RWPE2 (cell line): ENCODE measurements around the gene IL4R.

Source experiments
- ATAC-seq: fragments of 200-7000 bp; cut with Tn5 transposase; 3 replicates; pipeline ENCODE4 v1.9.1; 2021; ENCODE audit warnings: low read depth
- DNase-seq: peaks from one replicate; pipeline ENCODE4 v3.0.0-alpha.2; 2020; ENCODE audit warnings: low spot score
- H3K27ac ChIP-seq: fragments of 450-650 bp; 2 replicates; pipeline ENCODE4 v1.5.1; 2017; ENCODE audit warnings: mild to moderate bottlenecking; ENCODE audit not compliant: poor library complexity, severe bottlenecking
- H3K27me3 ChIP-seq: fragments of 250-450 bp; sonication (Bioruptor Pico); 2 replicates; pipeline ENCODE4 v1.5.1; 2021; ENCODE audit warnings: mild to moderate bottlenecking, moderate library complexity; ENCODE audit not compliant: insufficient read depth, poor library complexity, severe bottlenecking
- H3K36me3 ChIP-seq: fragments of 250-450 bp; sonication (Bioruptor Pico); 2 replicates; pipeline ENCODE4 v1.5.1; 2020; ENCODE audit warnings: low read depth, mild to moderate bottlenecking, moderate library complexity
- H3K4me1 ChIP-seq: fragments of 250-450 bp; sonication (Bioruptor Pico); 2 replicates; pipeline ENCODE4 v1.5.1; 2021; ENCODE audit warnings: mild to moderate bottlenecking, moderate library complexity; ENCODE audit not compliant: insufficient read depth, poor library complexity, severe bottlenecking
- H3K4me3 ChIP-seq: fragments of 250-450 bp; sonication (Bioruptor Pico); 2 replicates; pipeline ENCODE4 v1.5.1; 2021; ENCODE audit warnings: mild to moderate bottlenecking, moderate library complexity; ENCODE audit not compliant: severe bottlenecking
- H3K9me3 ChIP-seq: fragments of 250-450 bp; sonication (Bioruptor Pico); 2 replicates; pipeline ENCODE4 v1.5.1; 2021; ENCODE audit warnings: mild to moderate bottlenecking, moderate library complexity; ENCODE audit not compliant: severe bottlenecking
- TF ChIP-seq, protein P1 (sequence below): fragments of 450-650 bp; IDR thresholded peaks from one replicate; pipeline ENCODE4 v1.5.1; 2017; ENCODE audit warnings: mild to moderate bottlenecking, moderate library complexity; ENCODE audit not compliant: poor library complexity, severe bottlenecking

The IL4R gene

DNA sequence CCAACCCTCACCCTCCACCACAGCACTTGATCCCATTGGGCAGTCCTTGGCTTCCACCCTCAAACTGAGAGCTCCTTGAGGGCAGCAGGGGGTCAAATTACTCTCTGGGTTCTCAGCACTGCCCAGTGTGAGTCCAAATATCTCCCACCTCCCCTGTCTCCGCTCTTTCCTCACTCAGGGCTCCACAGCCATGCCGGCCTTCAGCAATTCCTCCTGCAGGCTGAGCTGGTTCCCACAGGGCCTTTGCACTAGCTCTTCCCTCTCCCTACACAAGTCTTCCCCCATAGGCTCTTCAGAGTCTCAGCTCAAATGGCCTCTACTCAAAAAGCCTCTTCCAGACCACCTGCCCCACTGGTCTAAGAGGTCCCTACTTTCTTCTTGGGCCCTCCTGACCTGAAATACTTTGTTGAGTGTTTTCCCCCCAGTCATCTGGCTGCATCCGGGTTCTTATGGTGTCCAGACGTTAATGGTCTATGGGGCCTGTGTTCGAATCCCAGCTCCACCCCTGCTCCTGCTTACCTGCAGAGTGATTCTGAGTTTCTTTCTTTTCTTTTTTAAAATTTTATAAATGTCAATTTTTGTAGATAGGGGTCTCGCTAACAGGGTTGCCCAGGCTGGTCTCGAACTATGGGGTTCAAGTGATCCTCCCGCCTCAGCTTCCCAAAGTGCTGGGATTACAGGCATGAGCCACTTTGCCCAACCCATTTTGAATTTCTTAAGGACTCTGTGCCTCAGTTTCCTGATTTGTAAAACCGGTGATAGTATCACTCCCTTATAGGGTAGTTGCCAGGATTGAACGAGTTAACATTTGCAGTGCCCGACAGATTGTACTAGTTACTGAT, 973 bp upstream of the IL4R start:
- H3K9me3 ChIP-seq = no peaks in the 10 kb centered on the region
- no peak for DNase-seq
- no peaks in the 10 kb centered on the region for H3K27me3 ChIP-seq
- H3K4me3 ChIP-seq = peak overlapping the region; percentile 95
- H3K36me3 ChIP-seq = peaks cover 16% of the 10 kb centered on the region
- H3K27ac ChIP-seq = peak overlapping the region; percentile 92
- H3K4me1 ChIP-seq = peaks cover 27% of the 10 kb centered on the region
- no peak for ATAC-seq
- TF ChIP-seq, protein P1, sequence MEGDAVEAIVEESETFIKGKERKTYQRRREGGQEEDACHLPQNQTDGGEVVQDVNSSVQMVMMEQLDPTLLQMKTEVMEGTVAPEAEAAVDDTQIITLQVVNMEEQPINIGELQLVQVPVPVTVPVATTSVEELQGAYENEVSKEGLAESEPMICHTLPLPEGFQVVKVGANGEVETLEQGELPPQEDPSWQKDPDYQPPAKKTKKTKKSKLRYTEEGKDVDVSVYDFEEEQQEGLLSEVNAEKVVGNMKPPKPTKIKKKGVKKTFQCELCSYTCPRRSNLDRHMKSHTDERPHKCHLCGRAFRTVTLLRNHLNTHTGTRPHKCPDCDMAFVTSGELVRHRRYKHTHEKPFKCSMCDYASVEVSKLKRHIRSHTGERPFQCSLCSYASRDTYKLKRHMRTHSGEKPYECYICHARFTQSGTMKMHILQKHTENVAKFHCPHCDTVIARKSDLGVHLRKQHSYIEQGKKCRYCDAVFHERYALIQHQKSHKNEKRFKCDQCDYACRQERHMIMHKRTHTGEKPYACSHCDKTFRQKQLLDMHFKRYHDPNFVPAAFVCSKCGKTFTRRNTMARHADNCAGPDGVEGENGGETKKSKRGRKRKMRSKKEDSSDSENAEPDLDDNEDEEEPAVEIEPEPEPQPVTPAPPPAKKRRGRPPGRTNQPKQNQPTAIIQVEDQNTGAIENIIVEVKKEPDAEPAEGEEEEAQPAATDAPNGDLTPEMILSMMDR = no peak

DNA sequence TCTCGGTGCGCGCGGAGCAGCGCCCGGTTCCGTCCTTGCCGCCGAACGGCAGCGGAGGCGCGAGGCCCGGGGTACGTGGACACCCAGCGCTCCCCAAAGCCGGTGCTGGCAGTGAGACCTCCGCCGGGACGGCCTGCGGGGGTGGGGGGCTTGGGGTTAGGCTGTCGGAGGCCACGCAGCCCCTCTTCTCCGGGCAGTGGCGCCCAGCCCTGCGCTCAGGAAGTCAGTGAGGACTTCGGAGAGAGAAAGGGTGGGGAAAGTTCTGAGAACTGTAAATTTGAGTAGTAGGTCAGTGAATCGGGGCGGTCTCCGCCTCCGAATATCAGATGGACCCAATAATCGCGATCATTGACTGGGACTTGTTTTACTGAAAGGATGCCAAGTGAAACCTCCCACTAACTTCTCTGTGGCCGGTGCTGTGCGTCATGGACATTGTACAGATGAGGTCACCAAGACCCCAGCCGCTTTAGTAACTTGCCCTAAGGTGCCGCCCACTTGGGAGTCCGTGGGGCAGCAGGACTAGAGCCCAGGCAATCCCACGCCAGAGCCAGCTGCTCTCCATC, 468 bp downstream of the IL4R start:
- ATAC-seq (peak; percentile 10), DNase-seq (no peak)
- H3K36me3 ChIP-seq = peaks cover 26% of the 10 kb centered on the region
- H3K27me3 ChIP-seq = no peaks in the 10 kb centered on the region
- no peaks in the 10 kb centered on the region for H3K9me3 ChIP-seq
- TF ChIP-seq, protein P1 = no peak
- peak overlapping the region; percentile 92 for H3K27ac ChIP-seq
- peak overlapping the region; percentile 95 for H3K4me3 ChIP-seq
- H3K4me1 ChIP-seq = peaks cover 41% of the 10 kb centered on the region

DNA sequence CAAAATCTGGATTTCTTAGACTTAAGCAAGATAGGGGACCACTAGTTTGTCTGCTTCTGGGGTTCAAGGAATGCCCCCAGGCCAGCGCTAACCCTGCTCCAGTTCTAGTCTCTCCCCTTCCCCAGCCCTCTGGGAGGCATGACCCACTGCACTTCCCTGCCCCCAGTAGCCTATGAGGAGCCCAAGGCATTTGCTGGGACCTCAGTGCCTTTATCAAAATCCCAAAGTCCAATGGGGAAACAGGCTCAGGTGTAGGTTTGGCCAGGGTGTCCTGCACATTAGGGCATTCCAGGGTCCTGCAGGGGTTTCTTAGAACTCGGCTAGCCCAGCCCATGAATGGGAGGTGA, 1.2 kb downstream of the IL4R start:
- Histone ChIP-seq H3K27ac (peak overlapping the region; percentile 92), H3K4me3 (peak overlapping the region; percentile 95), H3K4me1 (peaks cover 42% of the 10 kb centered on the region), H3K9me3 (no peaks in the 10 kb centered on the region), H3K36me3 (peaks cover 29% of the 10 kb centered on the region), H3K27me3 (no peaks in the 10 kb centered on the region)
- DNase-seq (no peak), ATAC-seq (no peak)
- TF ChIP-seq, protein P1 = no peak

DNA sequence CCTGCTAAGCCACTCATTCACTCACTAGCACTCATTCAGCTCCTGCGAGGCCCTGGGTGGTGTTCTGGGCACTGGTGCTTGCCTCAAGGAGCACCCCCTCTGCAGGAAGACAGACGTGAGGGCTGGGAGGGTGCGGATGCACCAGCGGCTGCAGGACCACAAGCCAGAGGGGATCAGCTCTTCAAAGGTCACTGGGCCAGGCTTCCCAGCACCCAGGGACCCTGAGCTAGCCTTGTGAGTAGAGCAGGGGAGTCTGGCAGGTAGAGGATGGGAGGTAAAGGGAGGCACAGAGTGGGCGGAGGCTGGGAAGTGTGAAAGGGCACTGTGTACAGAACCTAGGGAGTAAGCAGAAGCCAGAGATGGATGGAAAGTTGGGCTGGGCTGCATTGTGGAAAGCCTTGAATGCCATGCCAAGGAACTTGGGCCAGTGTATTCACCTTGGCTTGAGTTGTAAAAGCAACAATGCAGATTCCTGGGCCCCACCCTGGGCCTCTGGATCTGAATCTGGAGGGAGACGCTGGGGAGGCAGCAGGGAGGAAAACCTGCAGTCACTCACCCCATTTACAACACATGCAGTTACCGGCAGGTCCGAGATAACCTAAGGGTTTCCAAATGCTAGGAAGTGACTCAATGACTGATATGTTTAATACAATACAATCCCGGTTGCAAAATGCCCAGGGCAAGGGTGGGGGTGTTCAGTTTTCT, 1.7 kb downstream of the IL4R start:
- TF ChIP-seq, protein P1 = no peak
- H3K27me3 ChIP-seq = no peaks in the 10 kb centered on the region
- peaks cover 46% of the 10 kb centered on the region for H3K4me1 ChIP-seq
- H3K9me3 ChIP-seq = no peaks in the 10 kb centered on the region
- H3K27ac ChIP-seq = peak overlapping the region; percentile 92
- ATAC-seq = peak; percentile 58
- DNase-seq = peak; percentile 85
- peak overlapping the region; percentile 95 for H3K4me3 ChIP-seq
- H3K36me3 ChIP-seq = peaks cover 29% of the 10 kb centered on the region
